B cell (primary cell): Measurements from ENCODE around the gene SIPA1L3. TPM values are rescaled to one million over a fixed set of nuclear protein-coding genes. Genes with fewer than 3 reads are reported as not detected.

Experiments used
- ATAC-seq: fragments of 200-7000 bp; cut with Tn5 transposase; one replicate; pipeline ENCODE4 v1.10.0; 2021; ENCODE audit warnings: low read depth, mild to moderate bottlenecking, moderate number of reproducible peaks, moderate library complexity
- CTCF ChIA-PET: fragments of 350-600 bp; sonication (Branson Sonifier 250); formaldehyde crosslinking; loops from one replicate; lab custom pipeline; 2021; ENCODE audit warnings: antibody characterized with exemption, inconsistent platforms; lab: Charles Lee
- POLR2A ChIA-PET: fragments of 350-600 bp; sonication (Branson Sonifier 250); formaldehyde crosslinking; loops from one replicate; lab custom pipeline; 2021; ENCODE audit warnings: antibody characterized with exemption; lab: Charles Lee
- DNase-seq: peaks from one replicate; pipeline ENCODE4 v3.0.0; 2013
- H2AFZ ChIP-seq: 2 replicates; pipeline ENCODE4 v1.6.1; 2012; ENCODE audit warnings: mild to moderate bottlenecking, low read depth, low read length; ENCODE audit not compliant: insufficient read depth, poor library complexity, severe bottlenecking
- H3K27ac ChIP-seq, 2 donors: 1 replicate in 1 of 2; 2 replicates in 1 of 2; pipeline ENCODE4 v1.5.1; 2012 to 2013; ENCODE audit warnings: low read length in 2 of 2, mild to moderate bottlenecking in 2 of 2, moderate library complexity in 1 of 2
- H3K27me3 ChIP-seq, 4 experiments: fragments of 200-600 bp in 1 of 4; sonication (generic) in 1 of 4; replicated peaks in 1 of 4; 1 replicate in 2 of 4; 2 replicates in 2 of 4; pipeline versions ENCODE4 v1.6.1 to v1.7.0; 2013 to 2016; ENCODE audit warnings: low read length in 3 of 4, mild to moderate bottlenecking in 2 of 4, mixed read lengths in 1 of 4, moderate library complexity in 1 of 4; ENCODE audit not compliant: insufficient read depth in 4 of 4, control insufficient read depth in 3 of 4; ENCODE audit errors: control extremely low read depth in 1 of 4
- H3K36me3 ChIP-seq, 2 experiments: replicated peaks in 1 of 2; 1 replicate in 1 of 2; 2 replicates in 1 of 2; pipeline versions ENCODE4 v1.6.1 to v1.7.1; 2013; ENCODE audit warnings: low read length in 1 of 2; ENCODE audit not compliant: insufficient read depth in 2 of 2, control insufficient read depth in 1 of 2; ENCODE audit errors: control extremely low read depth in 1 of 2, extremely low read depth in 1 of 2
- H3K4me1 ChIP-seq, 2 donors: fragments of 200-600 bp in 1 of 2; sonication (generic) in 1 of 2; 1 replicate in 1 of 2; 2 replicates in 1 of 2; pipeline versions ENCODE4 v1.5.1 to v1.6.1; 2013 to 2017; ENCODE audit warnings: low read length in 2 of 2; ENCODE audit not compliant: control insufficient read depth in 2 of 2, insufficient read depth in 2 of 2
- H3K4me2 ChIP-seq: replicated peaks from 2 replicates; pipeline ENCODE3; 2012; ENCODE audit warnings: mild to moderate bottlenecking, low read depth, low read length; ENCODE audit not compliant: poor library complexity, severe bottlenecking
- H3K4me3 ChIP-seq, 5 experiments: fragments of 200-600 bp in 1 of 5; sonication (generic) in 1 of 5; 1 replicate in 3 of 5; 2 replicates in 2 of 5; pipeline versions ENCODE4 v1.5.1 to v1.7.0; 2011 to 2016; ENCODE audit warnings: low read length in 4 of 5, mild to moderate bottlenecking in 4 of 5, low read depth in 2 of 5, control low read depth in 1 of 5, moderate library complexity in 1 of 5; ENCODE audit not compliant: insufficient read depth in 1 of 5; ENCODE audit errors: control extremely low read depth in 1 of 5, extremely low read depth in 1 of 5
- H3K79me2 ChIP-seq: fragments of 200-600 bp; sonication (generic); one replicate; pipeline ENCODE4 v1.6.0; 2016; ENCODE audit warnings: low read length; ENCODE audit not compliant: control insufficient read depth, insufficient read depth
- H3K9ac ChIP-seq: fragments of 200-600 bp; sonication (generic); 2 replicates; pipeline ENCODE4 v1.6.1; 2017; ENCODE audit warnings: mild to moderate bottlenecking, low read length, moderate library complexity
- H3K9me3 ChIP-seq, 3 donors: one replicate each; pipeline versions ENCODE4 v1.6.1 to v1.7.1; 2013; ENCODE audit warnings: low read length in 2 of 3; ENCODE audit not compliant: control insufficient read depth in 2 of 3, insufficient read depth in 1 of 3; ENCODE audit errors: control extremely low read depth in 1 of 3
- H4K20me1 ChIP-seq: 2 replicates; pipeline ENCODE4 v1.6.0; 2012; ENCODE audit warnings: mild to moderate bottlenecking, low read length; ENCODE audit not compliant: insufficient read depth, control insufficient read depth, poor library complexity, severe bottlenecking
- H3K27ac Mint-ChIP-seq: one replicate; pipeline ENCODE4 v1.8.0; 2021; ENCODE audit warnings: mixed read lengths
- H3K27me3 Mint-ChIP-seq: one replicate; pipeline ENCODE4 v1.8.0; 2021; ENCODE audit warnings: mixed read lengths
- H3K4me1 Mint-ChIP-seq: one replicate; pipeline ENCODE4 v1.8.0; 2021; ENCODE audit warnings: mixed read lengths
- H3K4me3 Mint-ChIP-seq: one replicate; pipeline ENCODE4 v1.8.0; 2021; ENCODE audit warnings: mixed read lengths
- H3K9me3 Mint-ChIP-seq: one replicate; pipeline ENCODE4 v1.8.0; 2022; ENCODE audit warnings: mixed read lengths; ENCODE audit not compliant: insufficient read depth
- EZH2 ChIP-seq: IDR thresholded peaks from 2 replicates; pipeline ENCODE4 v1.6.1; 2012; ENCODE audit warnings: borderline replicate concordance, low read depth, mild to moderate bottlenecking, moderate library complexity, low read length; ENCODE audit not compliant: insufficient read depth, poor library complexity, severe bottlenecking
- WGBS: methylation state at CpG from one replicate; pipeline ENCODE4 v1.1.5; 2013; ENCODE audit warnings: missing lambda C conversion rate; ENCODE audit not compliant: insufficient coverage; 5-methylcytosine and 5-hydroxymethylcytosine counted together
- intact Hi-C: fragments of 100-400 bp; cut with micrococcal nuclease; formaldehyde crosslinking; loops from one replicate; pipeline ENCODE4 v1.10.0; 2022
- polyA plus RNA-seq: library from polyadenylated mRNA; depleted of rRNA; stranded (reverse); fragments of >200 nt; gene quantifications from 2 replicates; pipeline ENCODE4 v1.2.3, GENCODE V29; 2012
- total RNA-seq, 2 donors: library from RNA; stranded (reverse); fragments of 120-200 nt in 1 of 2; gene quantifications; 1 replicate in 1 of 2; 2 replicates in 1 of 2; pipeline versions ENCODE4 v1.2.3 to v1.2.4, GENCODE V29; 2013 to 2022
- TF ChIP-seq, protein P1 (sequence below): fragments of 200-600 bp; IDR thresholded peaks from one replicate; pipeline ENCODE4 v1.8.0; 2022; ENCODE audit warnings: antibody characterized with exemption, mild to moderate bottlenecking

SIPA1L3 gene
- total and polyA plus RNA-seq, 2 donors (not counting 1 experiment from before 2014, with no cell fraction given), result 48.3 to 295 TPM

DNA sequence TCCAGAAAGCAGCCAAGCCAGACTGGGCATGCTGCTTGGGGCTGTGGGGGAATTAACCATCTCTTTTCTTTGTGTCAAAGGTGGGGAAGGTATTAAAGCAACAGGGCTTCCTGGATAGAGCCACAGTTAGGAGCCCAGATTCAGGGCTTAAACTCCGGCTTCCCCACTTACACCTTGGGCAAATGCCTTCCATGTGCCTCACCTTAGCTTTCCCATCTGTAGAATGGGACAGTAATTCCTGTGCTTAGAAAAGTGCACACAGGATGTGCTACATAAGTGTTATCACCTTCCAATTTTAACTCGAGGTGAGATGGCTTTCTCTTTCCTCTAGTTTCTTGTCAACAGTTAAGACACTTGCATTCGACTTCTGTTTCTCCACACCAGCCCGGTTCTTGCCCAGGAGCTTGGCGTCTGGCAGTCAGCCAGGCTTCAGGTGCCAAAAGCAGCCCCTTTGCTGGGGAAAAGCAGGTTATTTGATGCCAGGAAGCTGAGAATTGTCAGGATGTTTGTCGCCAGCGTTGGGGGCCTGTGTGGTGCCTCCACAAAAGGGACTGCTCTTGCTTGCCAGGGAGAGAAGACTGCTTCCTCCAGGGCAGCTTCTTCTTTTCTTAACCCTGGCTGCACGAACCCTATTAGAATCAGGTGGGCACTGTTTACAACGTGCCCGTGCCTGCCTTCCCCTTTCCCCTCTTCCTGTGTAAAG, 79.2 kb downstream of the SIPA1L3 start:
- H2AFZ ChIP-seq, result peak overlapping the region; percentile 47
- peak overlapping the region; percentile 27 for H3K9ac ChIP-seq
- Mint-ChIP-seq H3K27me3 (no peaks in the 10 kb centered on the region), H3K4me3 (peak overlapping the region; percentile 82), H3K9me3 (no peaks in the 10 kb centered on the region), H3K27ac (peak overlapping the region; percentile 99), H3K4me1 (peaks cover 89% of the 10 kb centered on the region)
- H4K20me1 ChIP-seq, result no peaks in the 10 kb centered on the region
- CTCF ChIA-PET, result interaction anchor here (0.6 to 2.4 kb wide), 20 partner anchors 8 to 148 kb away, joined by 3 to 19 read pairs (median 4); partner anchors contain the start of genes SIPA1L3 and WDR87
- WGBS, result 0% methylated on average over 3 of the region's 10 CpGs
- H3K79me2 ChIP-seq, result peaks cover 97% of the 10 kb centered on the region
- intact Hi-C loops, result loop anchor here (1.0 kb wide), 2 partner anchors 8 to 109 kb away; no protein-coding TSS in a partner anchor
- peaks cover 0 to 31% of the 10 kb centered on the region in 2 experiments for H3K36me3 ChIP-seq
- POLR2A ChIA-PET, result interaction anchor here (0.8 to 3.8 kb wide), 11 partner anchors 8 to 84 kb away, joined by 3 to 21 read pairs (median 5); partner anchors contain the start of genes SIPA1L3 and WDR87
- H3K27ac ChIP-seq, result peak overlapping the region; percentile 88 to 93
- H3K4me2 ChIP-seq, result peak overlapping the region; percentile 57
- TF ChIP-seq EZH2, result no peak
- peaks cover 79 to 95% of the 10 kb centered on the region in 2 donors for H3K4me1 ChIP-seq
- peak overlapping the region in 3 of 5 experiments; percentile 12 to 25 (median 20) for H3K4me3 ChIP-seq
- H3K9me3 ChIP-seq, result no peaks in the 10 kb centered on the region
- ATAC-seq (peak; percentile 87), DNase-seq (peak; percentile 69)
- no peaks in the 10 kb centered on the region for H3K27me3 ChIP-seq

GRCh38 chr19:37987356-37988332, 80.6 kb downstream of the SIPA1L3 start:
- Histone ChIP-seq H3K4me3 (no peak overlapping the region), H3K79me2 (peaks cover 97% of the 10 kb centered on the region), H2AFZ (no peak overlapping the region), H3K4me2 (peak overlapping the region; percentile 57), H3K9me3 (no peaks in the 10 kb centered on the region), H3K27ac (peak overlapping the region; percentile 88 to 93), H3K36me3 (peaks cover 0 to 32% of the 10 kb centered on the region in 2 experiments), H3K4me1 (peaks cover 75 to 91% of the 10 kb centered on the region in 2 donors), H3K27me3 (no peaks in the 10 kb centered on the region), H4K20me1 (peaks cover 13% of the 10 kb centered on the region), H3K9ac (no peak overlapping the region)
- Mint-ChIP-seq H3K27ac (peak overlapping the region; percentile 99), H3K27me3 (no peaks in the 10 kb centered on the region), H3K9me3 (no peaks in the 10 kb centered on the region), H3K4me3 (no peak overlapping the region), H3K4me1 (peaks cover 85% of the 10 kb centered on the region)
- DNase-seq (no peak), ATAC-seq (no peak)
- POLR2A ChIA-PET, result interaction anchor here (0.6 to 3.8 kb wide), 6 partner anchors 13 to 239 kb away, joined by 5 to 21 read pairs (median 8); partner anchors contain the start of genes SIPA1L3 and WDR87
- CTCF ChIA-PET, result interaction anchor here (1.0 to 2.4 kb wide), 12 partner anchors 10 to 107 kb away, joined by 3 to 19 read pairs (median 4); partner anchors contain the start of genes SIPA1L3 and WDR87
- TF ChIP-seq, protein P1, sequence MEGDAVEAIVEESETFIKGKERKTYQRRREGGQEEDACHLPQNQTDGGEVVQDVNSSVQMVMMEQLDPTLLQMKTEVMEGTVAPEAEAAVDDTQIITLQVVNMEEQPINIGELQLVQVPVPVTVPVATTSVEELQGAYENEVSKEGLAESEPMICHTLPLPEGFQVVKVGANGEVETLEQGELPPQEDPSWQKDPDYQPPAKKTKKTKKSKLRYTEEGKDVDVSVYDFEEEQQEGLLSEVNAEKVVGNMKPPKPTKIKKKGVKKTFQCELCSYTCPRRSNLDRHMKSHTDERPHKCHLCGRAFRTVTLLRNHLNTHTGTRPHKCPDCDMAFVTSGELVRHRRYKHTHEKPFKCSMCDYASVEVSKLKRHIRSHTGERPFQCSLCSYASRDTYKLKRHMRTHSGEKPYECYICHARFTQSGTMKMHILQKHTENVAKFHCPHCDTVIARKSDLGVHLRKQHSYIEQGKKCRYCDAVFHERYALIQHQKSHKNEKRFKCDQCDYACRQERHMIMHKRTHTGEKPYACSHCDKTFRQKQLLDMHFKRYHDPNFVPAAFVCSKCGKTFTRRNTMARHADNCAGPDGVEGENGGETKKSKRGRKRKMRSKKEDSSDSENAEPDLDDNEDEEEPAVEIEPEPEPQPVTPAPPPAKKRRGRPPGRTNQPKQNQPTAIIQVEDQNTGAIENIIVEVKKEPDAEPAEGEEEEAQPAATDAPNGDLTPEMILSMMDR, result no peak
- TF ChIP-seq EZH2, result no peak
- WGBS, result 73% methylated on average over 7 of the region's 12 CpGs
- intact Hi-C loops, result no loop called here
